ENCODE measurements around the gene SH3BP2. TPM values are rescaled to one million over a fixed set of nuclear protein-coding genes. Genes with fewer than 3 reads are reported as not detected.

SH3BP2 gene
- total RNA-seq, 2 experiments from 2014 or later = 10.9 to 31.6 TPM

- Histone ChIP-seq H3K36me3 (ENCODE audit: insufficient read depth, low read length) (no peaks in the 10 kb centered on the region), H3K79me2 (ENCODE audit: insufficient read depth, low read depth, low read length) (peaks cover 21% of the 10 kb centered on the region; the same call in 1 of the 2 replicates), H3K4me3 (ENCODE audit: low read depth, low read length, poor library complexity, severe bottlenecking) (peak overlapping the region; percentile 85), H3K27ac (ENCODE audit: low read depth, low read length, poor library complexity, severe bottlenecking) (no peak overlapping the region), H3K4me1 (ENCODE audit: insufficient read depth, low read length, poor library complexity, severe bottlenecking) (peaks cover 22% of the 10 kb centered on the region), H3K9me2 (ENCODE audit: insufficient read depth, low read length) (no peaks in the 10 kb centered on the region), H3K4me2 (ENCODE audit: low read length) (peak overlapping the region; percentile 90), H3K9me3 (ENCODE audit: low read length) (no peaks in the 10 kb centered on the region), H2AFZ (ENCODE audit: low read length) (peak overlapping the region; percentile 93; the same call in 1 of the 2 replicates), H4K20me1 (ENCODE audit: insufficient read depth, low read length) (peaks cover 5% of the 10 kb centered on the region; the same call in 1 of the 2 replicates)
- intact Hi-C loops (cut with micrococcal nuclease; ENCODE audit: unreplicated experiment) = no loop called here
- ChIA-PET CTCF (ENCODE audit: unreplicated experiment) (no interaction called here), POLR2A (no interaction called here)
- peak; percentile 48 for DNase-seq (ENCODE audit: low spot score)
- no TSS peak for BruUV-seq (replicated peaks)
- TF ChIP-seq EZH2phosphoT487 (IDR thresholded peaks at IDR 0.05; ENCODE audit: borderline replicate concordance, low read depth, low read length) (no peak), CTCF (conservative IDR thresholded peaks at IDR 0.05; ENCODE audit: low read length) (no peak)
Observed at GRCh38 chr4:2843941-2844584, 51.2 kb downstream of the SH3BP2 start.

- peaks cover 25% of the 10 kb centered on the region for H3K4me1 ChIP-seq (ENCODE audit: insufficient read depth, low read length, poor library complexity, severe bottlenecking)
- ChIA-PET CTCF (ENCODE audit: unreplicated experiment) (no interaction called here), POLR2A (no interaction called here)
- H3K4me2 ChIP-seq (ENCODE audit: low read length) = no peak overlapping the region
- H3K9me3 ChIP-seq (ENCODE audit: low read length) = no peaks in the 10 kb centered on the region
- DNase-seq (ENCODE audit: low spot score) = no peak
- no peaks in the 10 kb centered on the region for H3K36me3 ChIP-seq (ENCODE audit: insufficient read depth, low read length)
- H4K20me1 ChIP-seq (ENCODE audit: insufficient read depth, low read length) = peaks cover 5% of the 10 kb centered on the region; the same call in 1 of the 2 replicates
- no peak overlapping the region for H3K27ac ChIP-seq (ENCODE audit: low read depth, low read length, poor library complexity, severe bottlenecking)
- no peak overlapping the region for H2AFZ ChIP-seq (ENCODE audit: low read length)
- no peak overlapping the region for H3K4me3 ChIP-seq (ENCODE audit: low read depth, low read length, poor library complexity, severe bottlenecking)
- H3K79me2 ChIP-seq (ENCODE audit: insufficient read depth, low read depth, low read length) = peaks cover 21% of the 10 kb centered on the region; the same call in 1 of the 2 replicates
- intact Hi-C loops (cut with micrococcal nuclease; ENCODE audit: unreplicated experiment) = no loop called here
- no TSS peak for BruUV-seq (replicated peaks)
- TF ChIP-seq EZH2phosphoT487 (IDR thresholded peaks at IDR 0.05; ENCODE audit: borderline replicate concordance, low read depth, low read length) (no peak), CTCF (conservative IDR thresholded peaks at IDR 0.05; ENCODE audit: low read length) (no peak)
- no peaks in the 10 kb centered on the region for H3K9me2 ChIP-seq (ENCODE audit: insufficient read depth, low read length)
Observed at GRCh38 chr4:2846172-2846571, 53.3 kb downstream of the SH3BP2 start.

GRCh38 chr4:2847302-2847871 lies 54.5 kb downstream of the SH3BP2 start:
- peaks cover 21% of the 10 kb centered on the region; the same call in 1 of the 2 replicates for H3K79me2 ChIP-seq (ENCODE audit: insufficient read depth, low read depth, low read length)
- intact Hi-C loops (cut with micrococcal nuclease; ENCODE audit: unreplicated experiment) = no loop called here
- no peak overlapping the region for H3K27ac ChIP-seq (ENCODE audit: low read depth, low read length, poor library complexity, severe bottlenecking)
- no peak overlapping the region for H3K4me3 ChIP-seq (ENCODE audit: low read depth, low read length, poor library complexity, severe bottlenecking)
- no peak overlapping the region for H2AFZ ChIP-seq (ENCODE audit: low read length)
- BruUV-seq (replicated peaks) = no TSS peak
- H3K36me3 ChIP-seq (ENCODE audit: insufficient read depth, low read length) = no peaks in the 10 kb centered on the region
- no peaks in the 10 kb centered on the region for H3K9me3 ChIP-seq (ENCODE audit: low read length)
- H3K4me1 ChIP-seq (ENCODE audit: insufficient read depth, low read length, poor library complexity, severe bottlenecking) = peaks cover 36% of the 10 kb centered on the region
- DNase-seq (ENCODE audit: low spot score) = no peak
- ChIA-PET CTCF (ENCODE audit: unreplicated experiment) (no interaction called here), POLR2A (interaction anchor here (0.6 to 0.8 kb wide), 3 partner anchors 9 to 77 kb away, joined by 3 read pairs; no protein-coding TSS in a partner anchor)
- TF ChIP-seq EZH2phosphoT487 (IDR thresholded peaks at IDR 0.05; ENCODE audit: borderline replicate concordance, low read depth, low read length) (no peak), CTCF (conservative IDR thresholded peaks at IDR 0.05; ENCODE audit: low read length) (no peak)
- peaks cover 8% of the 10 kb centered on the region; the same call in 1 of the 2 replicates for H4K20me1 ChIP-seq (ENCODE audit: insufficient read depth, low read length)
- no peak overlapping the region for H3K4me2 ChIP-seq (ENCODE audit: low read length)
- H3K9me2 ChIP-seq (ENCODE audit: insufficient read depth, low read length) = no peaks in the 10 kb centered on the region

Measured in OCI-LY7 (cell line).